HG03565 (cell line): ENCODE data around the gene SMAD6.
"Not testable (repeated sequence)": the region's sequence is repeated elsewhere in the genome, so short reads cannot be mapped to it uniquely, and the experiment has no call there.

Experiments used
- ATAC-seq: cut with Tn5 transposase; IDR thresholded peaks from one replicate; pipeline ENCODE4 v1.9.1; 2021; ENCODE audit warnings: mild to moderate bottlenecking, moderate library complexity; ENCODE audit not compliant: unreplicated experiment

The SMAD6 gene

DNA sequence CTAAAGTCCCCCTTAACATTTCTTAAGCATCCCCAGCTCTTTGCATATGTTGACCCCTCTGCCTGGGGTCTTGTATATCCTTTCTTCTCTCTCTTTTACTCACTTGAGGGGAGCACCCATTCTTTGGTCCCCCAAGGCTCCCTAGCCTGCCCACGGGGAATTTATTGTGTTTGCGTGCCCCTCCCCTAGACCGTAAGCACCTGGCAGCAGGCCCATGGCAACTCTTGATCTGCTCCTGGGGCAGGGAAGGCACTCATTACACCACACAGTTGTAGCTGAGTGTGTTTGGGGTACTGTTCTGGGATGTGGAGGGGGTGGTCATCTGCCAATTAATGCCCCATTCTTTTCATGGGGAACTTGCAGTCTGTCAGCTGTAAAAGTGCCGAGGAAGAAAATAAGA, 27.3 kb upstream of the SMAD6 start:
- no peak for ATAC-seq

DNA sequence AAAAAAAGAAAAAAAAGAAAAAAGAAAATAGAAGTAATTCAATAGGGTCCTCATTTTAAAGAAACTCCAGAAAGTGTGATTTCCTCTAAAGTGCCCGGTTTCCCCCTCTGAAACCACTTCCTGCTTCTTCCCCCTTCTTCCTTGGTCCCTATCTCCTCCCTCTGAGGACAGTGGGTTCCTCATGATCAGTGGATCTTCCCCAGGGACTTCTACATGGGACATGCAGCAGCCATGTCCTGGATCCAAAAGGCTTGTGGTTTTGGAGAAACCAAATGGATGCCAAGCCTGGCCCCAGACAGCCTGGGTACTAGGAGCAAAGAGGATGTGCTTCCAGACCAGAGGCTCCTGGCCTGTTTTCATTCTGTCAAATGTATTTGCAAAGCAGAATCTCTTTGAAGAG, 26.6 kb upstream of the SMAD6 start:
- no peak for ATAC-seq

DNA sequence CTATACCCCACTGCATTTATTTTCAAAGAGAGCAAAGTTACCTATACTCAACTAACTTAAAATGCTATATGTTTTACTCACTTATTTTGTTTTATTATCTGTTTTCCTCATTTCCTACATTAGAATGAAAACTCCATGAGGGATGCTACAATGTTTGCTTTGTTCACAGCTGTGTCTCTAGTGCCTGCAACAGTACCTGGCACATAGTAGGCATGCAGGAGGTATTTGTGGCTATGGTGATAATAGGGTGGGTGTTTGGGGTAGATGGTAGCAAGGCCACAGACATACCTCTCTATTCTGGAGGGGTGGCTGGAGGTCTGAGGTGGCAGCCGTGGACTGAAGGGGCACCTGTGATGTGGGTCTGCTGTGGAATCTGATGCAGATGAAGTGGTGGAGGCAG, 24.7 kb upstream of the SMAD6 start:
- no peak for ATAC-seq

DNA sequence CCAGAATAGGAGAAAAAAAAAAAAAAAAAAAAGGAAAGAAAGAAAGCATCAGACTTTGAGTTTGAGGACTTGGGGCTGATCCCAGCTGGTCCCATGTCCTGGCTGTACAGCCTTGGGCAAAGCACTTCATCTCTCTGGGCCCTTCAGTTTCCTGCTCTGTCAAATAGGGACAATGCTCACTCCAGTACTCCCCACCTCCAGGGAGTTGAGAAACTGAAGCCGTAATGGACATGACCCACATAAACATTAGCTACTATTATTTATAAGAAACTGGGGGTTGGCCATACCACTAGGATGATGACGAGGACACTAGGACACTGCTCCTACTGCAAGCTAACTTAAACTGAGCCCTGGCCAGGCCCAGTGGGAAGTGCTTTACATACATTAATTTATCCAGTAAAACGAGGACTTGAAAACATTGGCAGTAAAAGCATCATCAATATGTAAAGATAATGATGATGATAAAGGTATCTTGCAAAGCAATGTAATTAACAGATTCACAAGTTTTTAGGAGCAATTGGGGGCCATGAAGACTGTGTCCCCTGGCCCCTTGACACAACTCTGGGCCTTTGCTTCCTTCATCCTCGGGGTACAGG, 22.9 kb upstream of the SMAD6 start:
- ATAC-seq, result no peak

DNA sequence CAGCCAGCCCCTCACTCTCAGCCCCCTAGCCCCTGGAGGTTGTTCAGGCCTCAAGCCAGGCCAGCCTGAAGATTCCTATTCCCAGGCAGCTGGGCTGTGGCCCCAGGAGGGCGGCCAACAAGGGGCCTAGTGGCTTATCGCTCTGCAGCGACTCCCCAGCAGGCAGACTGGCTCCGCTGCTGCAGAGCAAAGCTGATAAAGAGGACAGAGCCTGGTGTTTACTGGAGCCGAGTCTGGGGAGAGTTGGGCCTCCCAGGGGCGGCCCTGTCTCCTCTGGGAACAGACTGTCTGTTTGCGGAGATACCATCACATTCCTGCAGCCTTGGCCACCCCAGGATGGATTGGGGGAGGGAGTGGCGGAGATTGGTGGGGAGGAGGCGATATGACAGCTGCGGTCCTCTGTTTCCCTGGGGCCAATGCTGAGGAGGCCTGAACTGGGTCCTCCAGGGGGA, 22.4 kb upstream of the SMAD6 start:
- no peak for ATAC-seq

DNA sequence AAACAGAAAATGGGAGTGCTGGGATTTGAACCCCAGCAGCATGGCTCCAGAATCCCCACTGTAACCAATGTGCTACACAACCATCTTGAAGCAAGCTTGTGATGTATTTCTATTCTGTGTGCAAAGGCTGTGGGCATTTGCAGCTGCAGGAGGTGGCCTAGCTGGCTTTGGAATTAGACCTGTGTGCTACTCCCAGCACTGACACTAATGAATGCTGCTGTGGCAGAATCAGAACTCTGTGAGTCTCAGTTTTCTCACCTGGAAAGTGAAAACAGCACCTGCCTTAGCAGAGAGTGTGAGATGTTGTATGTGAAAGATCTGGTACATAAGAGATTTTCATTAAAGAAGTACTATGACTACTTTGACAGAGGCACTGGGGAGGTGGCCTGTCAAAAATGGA, 21.5 kb upstream of the SMAD6 start:
- no peak for ATAC-seq

DNA sequence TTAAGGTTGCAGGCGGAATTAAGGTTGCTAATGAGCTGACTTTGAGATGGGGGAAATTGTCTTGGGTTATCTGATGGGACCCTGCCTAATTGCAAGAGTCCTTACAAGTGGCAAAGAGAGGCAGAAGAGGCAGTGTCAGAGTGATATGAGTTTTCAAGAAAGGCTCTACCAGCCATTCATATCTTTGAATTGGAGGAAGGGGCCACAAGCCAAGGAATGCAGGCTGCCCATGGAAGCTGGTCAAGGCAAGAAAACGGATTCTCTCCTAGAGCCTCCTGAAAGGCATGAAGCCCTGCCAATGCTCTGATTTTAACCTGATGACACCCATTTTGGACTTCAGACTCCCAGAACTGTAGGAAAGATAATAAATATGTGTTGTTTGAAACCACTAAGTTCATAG, 20.6 kb upstream of the SMAD6 start:
- ATAC-seq, result no peak

DNA sequence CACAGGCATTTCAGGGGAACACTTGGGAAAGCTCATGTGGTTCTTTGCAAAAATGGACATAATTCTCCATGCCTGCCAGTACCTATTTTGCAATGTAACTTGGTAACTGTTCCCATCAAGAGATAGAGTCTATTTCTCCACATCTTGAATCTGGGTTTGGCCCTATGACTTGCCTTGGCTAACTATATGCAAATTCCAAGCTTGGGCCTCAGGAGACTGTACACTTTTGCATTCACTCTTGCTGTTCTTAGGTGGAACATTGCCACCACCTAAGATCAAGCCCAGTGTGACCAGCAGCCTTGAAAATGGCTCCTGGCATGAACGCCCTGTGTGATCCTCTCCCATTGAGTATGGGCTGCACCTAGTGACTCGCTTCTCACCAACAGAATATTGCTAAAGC, 19.8 kb upstream of the SMAD6 start:
- no peak for ATAC-seq

DNA sequence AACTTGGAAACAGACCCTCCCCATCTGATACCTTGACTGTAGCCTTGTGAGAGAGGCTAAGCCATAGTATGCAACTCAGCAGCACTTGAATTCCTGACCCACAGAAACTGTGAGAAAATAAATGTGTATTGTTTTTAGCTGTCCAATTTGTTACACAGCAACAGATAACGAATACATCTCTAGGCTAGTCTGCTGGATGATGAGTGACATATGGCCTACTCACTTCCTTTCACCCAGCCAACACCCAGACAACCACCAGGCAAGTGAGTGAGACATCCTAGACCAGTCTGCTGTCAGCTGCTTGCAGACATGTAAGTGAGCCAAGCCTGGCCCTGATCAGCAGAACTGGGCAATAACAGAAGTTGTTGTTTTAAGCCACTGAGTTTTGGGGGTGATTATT, 19.2 kb upstream of the SMAD6 start:
- ATAC-seq, result no peak

DNA sequence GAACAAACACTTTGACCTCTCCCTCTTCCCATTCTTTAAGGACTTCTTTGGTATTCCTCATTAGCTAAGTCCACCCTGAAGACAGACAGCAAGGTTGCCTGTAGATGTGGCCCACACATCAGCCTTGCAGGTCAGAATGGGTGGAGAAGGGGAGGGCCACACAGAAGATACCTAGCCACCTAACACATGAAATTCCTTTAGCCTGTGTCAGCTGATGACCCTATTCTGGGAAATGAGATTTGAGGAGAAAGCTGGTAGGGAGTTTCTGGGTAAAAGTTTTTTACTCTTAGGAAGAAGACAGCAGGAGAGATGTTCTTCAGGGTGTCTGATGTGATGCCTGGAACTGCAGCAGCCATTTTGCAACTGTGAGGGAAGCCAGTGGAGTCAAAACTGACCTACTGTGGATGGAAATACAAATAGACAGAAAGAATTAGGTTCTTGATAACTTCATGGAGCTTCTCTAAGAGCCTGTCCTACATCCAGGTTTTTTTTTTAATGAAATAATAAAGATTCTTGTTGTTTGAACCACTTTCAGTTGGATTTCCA, 17.8 kb upstream of the SMAD6 start:
- ATAC-seq, result no peak

DNA sequence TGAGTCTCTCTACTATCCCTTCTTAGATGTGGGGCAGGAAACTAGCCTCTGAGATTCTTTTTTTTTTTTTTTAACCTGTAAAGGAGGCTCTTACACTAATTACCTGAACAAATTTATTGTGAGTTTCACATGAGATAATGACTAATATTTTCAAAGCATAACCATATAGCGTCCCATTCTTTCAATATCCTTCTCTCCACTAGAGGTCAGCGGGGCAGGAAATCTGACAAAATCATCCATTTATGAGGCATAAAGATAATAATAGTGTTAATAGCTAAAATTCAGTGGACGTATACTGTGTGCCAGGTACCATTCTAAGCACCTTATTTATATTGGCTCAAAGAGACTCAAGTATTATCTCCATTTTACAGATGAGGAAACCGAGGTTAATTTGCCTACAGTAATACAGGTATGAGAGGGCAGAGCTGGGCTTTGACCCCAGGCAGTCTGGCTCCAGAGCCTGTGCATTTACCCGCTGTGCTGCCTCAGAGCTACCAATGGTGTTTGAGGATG, 16.3 kb upstream of the SMAD6 start:
- ATAC-seq, result no peak

DNA sequence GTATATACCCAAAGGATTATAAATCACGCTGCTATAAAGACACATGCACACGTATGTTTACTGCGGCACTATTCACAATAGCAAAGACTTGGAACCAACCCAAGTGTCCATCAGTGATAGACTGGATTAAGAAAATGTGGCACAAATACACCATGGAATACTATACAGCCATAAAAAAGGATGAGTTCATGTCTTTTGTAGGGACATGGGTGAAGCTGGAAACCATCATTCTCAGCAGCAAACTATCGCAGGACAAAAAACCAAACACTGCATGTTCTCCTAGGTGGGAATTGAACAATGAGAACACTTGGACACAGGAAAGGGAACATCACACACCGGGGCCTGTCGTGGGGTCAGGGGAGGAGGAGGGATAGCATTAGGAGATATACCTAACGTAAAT, 11.1 kb upstream of the SMAD6 start:
- not testable (repeated sequence) for ATAC-seq

DNA sequence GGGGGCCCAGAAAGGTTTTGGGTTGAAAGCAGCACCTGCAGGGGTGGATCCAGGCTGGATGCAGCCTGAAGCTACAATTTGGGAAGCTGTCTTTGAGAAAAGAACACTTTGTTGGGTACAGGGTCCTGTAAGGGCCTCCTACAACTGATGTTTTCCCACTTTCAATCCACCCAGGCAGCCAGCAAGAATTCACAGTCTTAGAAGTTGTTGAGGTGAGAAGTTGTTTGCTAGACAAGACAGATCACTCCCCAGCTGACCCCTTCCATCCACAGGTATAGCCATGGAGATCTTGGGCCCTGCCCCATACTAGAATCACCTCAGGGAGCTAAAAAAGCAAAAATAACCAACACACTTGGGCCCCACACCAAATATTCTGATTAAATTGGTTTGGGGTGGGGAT, 10.3 kb upstream of the SMAD6 start:
- no peak for ATAC-seq

DNA sequence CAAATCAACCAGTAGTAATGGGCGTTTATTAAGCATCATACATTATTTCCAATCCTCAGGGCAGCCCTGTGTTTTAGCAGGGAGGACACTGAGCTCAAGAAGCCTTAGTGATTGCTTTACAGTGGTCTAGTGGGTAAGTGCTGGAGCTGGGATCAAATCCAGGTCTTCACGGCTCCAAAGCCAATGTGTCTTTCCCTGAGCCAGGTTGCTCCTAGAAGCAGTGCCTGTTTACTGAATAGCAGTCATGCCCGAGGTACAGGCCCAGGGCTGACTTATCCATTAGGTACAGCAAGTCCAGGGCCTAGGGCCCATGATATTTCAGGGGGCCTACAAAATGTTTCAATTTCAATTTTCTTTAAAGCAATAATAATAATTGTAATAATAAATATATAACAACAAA, 9.6 kb upstream of the SMAD6 start:
- ATAC-seq, result no peak

DNA sequence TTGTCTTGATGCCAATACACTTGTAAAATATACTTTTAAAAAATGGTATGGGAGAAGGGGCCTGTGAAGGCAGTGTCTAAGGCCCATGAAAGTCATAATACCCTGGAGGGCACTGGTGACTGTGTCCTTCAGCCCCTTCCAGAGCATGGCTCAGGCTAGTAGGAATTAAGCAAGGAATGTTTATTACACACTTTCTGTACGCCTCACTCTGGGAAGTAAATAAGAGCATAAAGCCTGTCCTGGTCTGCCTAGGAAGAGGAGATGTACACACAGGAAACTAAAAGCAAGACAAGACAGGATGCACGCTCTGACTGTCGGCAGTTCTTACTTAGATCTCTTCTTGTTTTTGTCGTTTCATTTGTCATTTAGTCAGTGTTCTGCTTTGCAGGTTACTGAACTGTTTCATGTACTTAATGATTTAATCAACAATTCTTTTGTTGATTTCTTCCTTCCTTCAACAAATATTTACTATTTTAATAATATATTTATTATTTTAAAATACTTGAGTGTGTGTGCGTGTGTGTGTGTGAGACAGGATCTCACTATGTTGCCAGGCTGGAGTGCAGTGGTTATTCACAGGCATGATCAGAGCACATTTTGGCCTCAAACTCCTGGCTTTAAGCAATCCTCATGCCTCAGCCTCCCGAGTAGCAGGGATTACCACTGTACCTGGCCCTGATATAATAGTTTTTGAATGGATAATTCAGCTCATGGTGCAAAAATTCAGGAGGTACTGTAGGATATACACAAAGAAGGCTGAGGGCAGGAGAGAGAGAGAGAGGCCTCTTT, 9.0 kb upstream of the SMAD6 start:
- ATAC-seq, result no peak

DNA sequence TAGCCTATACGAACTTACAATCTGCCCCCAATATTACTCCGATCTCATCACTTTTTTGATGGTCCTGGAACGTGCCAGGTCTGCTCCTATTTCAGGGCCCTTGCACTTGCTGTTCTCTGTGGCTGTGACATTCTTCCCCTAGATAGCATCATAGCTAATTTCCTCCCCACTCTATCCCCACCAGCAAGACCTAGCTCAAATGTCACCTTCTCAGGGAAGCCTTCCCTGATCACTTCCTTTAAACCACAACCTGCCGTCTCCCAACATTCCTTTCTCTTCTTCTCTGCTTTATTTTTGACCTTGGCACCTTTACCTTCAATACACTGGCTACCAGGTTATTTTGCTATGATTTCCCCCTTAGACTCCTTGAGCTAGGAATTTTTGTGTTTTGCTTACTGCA, 5.3 kb upstream of the SMAD6 start:
- ATAC-seq, result no peak

DNA sequence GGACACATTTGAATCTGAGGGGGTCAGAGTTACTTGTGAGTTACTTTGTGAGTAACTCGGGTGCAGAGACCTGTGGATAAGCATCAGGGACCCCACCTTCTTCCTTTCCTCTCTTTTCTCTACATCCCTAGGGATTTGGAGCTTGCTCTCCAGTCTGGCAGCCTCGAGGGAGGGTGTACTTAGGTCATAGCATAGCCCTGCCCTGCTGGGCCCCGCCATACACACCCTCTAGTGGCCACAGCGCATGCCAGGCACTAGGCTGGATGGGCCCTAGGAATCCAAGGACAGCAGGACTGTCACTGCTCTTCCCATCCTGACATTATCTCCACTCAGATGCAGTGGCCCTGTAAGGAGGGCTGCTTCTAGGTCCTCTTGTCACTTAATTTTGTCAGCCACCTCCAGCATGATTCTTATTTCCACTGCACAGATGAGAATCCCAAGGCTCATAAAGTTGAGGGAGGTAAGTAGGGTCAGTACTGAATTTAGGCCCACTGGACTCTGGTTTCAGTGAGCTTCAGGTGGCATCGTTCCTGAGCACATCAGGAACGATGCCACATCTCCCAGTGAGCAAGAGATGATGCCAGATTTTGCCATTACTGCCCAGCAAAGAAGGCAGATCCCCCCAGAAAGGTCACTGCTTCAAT, 3.6 kb upstream of the SMAD6 start:
- ATAC-seq, result no peak

DNA sequence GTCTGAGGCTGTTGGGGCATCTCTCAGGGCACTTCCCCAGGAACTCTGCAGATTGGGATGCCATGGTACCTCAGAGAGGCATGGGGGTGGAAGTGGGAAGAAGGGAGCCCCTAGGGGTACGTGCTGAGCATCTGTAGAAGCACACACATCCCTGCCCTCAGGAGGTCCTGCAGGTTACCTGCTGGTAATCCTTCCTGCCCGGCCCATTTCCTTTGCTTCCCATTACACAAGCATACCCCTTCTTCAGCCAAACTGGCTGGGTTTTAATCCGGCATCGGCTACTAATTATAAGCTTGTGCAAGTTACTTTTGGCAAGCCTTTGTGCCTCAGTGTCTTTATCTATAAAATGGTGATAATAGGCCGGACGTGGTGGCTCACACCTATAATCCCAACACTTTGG, 3.1 kb upstream of the SMAD6 start:
- no peak for ATAC-seq

DNA sequence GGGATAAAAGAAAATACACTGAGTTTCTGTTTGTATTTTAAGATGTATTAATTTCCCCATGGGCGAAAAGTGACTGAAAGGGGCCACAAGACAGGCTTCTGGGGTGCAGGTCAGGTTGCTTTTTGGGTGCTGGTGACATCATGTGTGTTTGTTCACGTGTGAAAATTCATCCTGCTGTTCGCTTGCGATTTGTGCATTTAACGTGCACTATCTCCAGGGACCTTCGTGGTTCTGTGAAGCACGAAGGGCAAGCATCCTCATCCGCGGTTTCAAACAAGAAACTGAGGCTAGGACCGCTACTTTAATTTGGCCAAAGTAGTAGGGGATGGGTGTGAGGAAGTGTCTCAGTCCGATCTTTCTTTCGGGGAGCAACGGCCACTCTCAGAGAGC, 1.6 kb upstream of the SMAD6 start:
- ATAC-seq, result no peak

DNA sequence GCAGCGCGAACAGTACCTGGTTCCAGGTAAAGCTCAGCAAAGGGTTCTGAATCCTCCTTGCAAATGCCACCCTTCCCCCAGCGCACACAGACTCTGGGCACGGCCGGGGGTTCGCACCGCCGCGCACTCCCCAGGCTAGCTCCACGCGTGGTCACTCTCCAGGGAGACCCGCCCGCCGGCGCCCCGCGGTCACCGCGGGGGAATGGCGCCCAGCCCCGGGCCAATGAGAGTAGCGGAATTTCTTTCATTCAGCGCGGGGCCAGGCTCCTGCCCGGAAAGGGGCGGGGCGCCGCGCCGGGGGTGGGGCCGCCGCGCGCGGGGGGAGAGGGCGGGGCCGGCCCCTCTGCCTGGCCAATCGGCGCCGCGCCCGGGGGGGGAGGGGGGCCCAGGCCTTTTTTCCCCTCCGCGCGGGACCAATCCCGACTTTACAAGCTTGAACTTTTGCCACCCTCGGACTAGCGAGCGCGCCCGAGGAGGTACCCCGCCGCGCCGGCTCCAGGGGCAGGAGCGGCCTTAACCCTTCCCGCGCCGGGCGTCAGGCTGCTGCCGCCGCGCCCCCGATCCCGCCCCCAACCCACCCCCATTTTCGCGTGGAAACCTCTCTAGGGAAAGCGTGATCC, 1.1 kb upstream of the SMAD6 start:
- no peak for ATAC-seq

DNA sequence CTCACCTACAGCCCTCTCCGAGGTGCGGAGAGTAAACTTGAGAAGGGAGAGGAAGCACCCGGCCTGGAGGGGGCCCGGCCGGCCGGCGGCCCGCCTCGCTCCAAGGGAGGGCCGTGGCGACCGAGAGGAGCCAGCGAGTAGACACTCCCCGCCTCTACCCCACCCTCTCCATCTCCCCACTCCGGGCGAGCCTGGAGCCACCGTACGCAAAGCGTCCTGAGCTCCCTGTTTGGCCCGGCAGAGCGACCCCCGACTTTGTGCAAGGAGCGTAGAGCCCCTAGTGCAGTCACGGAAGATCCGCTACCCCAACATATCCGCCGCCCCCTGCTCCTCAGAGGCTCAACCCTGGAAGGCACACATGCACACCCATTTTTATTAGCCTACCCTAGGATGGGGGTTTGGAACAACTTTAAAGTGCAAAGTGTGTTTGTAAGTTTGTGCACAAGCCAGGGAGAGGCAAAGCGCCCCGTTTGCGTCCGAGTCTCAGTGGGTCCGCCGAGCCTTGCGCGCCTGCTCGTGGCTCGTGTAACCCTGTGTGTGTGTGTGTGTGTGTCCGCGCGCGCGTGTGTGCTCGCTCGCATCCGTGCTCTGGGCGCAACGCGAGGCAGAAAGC, 508 bp upstream of the SMAD6 start:
- no peak for ATAC-seq
